Liver (tissue), 3 donors: ENCODE data around the gene SETBP1.

ENCODE experiments used
- FOXA1 ChIP-seq: IDR thresholded peaks from 2 replicates; pipeline ENCODE4 v1.6.1; 2016; ENCODE audit warnings: antibody characterized with exemption
- GABPA ChIP-seq, 2 donors: IDR thresholded peaks in 1 of 2; conservative IDR thresholded peaks in 1 of 2; 2 replicates each; pipeline ENCODE4 v1.6.1; 2016; ENCODE audit warnings: antibody characterized with exemption in 2 of 2, mild to moderate bottlenecking in 1 of 2, moderate library complexity in 1 of 2
- HNF4G ChIP-seq: IDR thresholded peaks from 2 replicates; pipeline ENCODE4 v1.6.1; 2016; ENCODE audit warnings: antibody characterized with exemption
- JUND ChIP-seq, 2 donors: IDR thresholded peaks; 2 replicates each; pipeline ENCODE4 v1.6.1; 2016; ENCODE audit warnings: antibody characterized with exemption in 2 of 2
- RAD21 ChIP-seq, 2 donors: IDR thresholded peaks; 2 replicates each; pipeline ENCODE4 v1.6.1; 2016; ENCODE audit warnings: antibody characterized with exemption in 2 of 2, mild to moderate bottlenecking in 2 of 2
- RXRA ChIP-seq, 2 donors: IDR thresholded peaks; 2 replicates each; pipeline ENCODE4 v1.6.1; 2017 to 2018; ENCODE audit warnings: antibody characterized with exemption in 2 of 2, mild to moderate bottlenecking in 1 of 2
- TAF1 ChIP-seq: conservative IDR thresholded peaks from 2 replicates; pipeline ENCODE4 v1.6.1; 2016; ENCODE audit warnings: antibody characterized with exemption, mild to moderate bottlenecking
- YY1 ChIP-seq: IDR thresholded peaks from 2 replicates; pipeline ENCODE4 v1.6.1; 2016; ENCODE audit warnings: antibody characterized with exemption, mild to moderate bottlenecking
- TF ChIP-seq, protein P1 (sequence below): fragments of 150-350 bp; IDR thresholded peaks from 2 replicates; pipeline ENCODE4 v1.5.1; 2017; ENCODE audit warnings: improper control_type of control experiment, low read depth, low read length; ENCODE audit not compliant: missing input control
- TF ChIP-seq, protein P2 (sequence below): IDR thresholded peaks from 2 replicates; pipeline ENCODE4 v1.6.1; 2016; ENCODE audit warnings: antibody characterized with exemption
- TF ChIP-seq, protein P3 (sequence below): IDR thresholded peaks from 2 replicates; pipeline ENCODE4 v1.6.1; 2016; ENCODE audit warnings: antibody characterized with exemption
- TF ChIP-seq, protein P4 (sequence below): IDR thresholded peaks from 2 replicates; pipeline ENCODE4 v1.6.1; 2016; ENCODE audit warnings: antibody characterized with exemption, mild to moderate bottlenecking
- donor health status: healthy.
- donor health status: healthy.

DNA sequence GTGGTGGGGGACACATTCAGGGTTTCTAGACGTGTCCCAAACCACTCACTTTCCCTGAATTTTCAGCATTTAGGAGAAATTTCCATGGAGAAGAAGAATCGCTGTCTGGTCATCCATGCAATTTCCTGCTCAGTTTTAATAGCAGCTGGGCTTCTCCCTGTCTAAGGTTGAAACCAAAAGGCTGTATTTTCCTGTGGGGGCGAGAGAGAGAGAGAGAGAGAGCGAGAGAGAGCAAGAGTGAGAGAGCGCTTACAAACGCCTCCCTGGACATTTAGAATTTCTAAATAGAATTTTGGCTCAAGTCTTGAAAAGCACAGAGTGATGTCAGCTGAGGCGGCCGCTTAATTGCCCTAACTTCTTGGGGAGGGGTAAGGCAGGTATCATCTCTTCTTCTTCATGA, 110.8 kb downstream of the SETBP1 start:
- TF ChIP-seq, protein P1, sequence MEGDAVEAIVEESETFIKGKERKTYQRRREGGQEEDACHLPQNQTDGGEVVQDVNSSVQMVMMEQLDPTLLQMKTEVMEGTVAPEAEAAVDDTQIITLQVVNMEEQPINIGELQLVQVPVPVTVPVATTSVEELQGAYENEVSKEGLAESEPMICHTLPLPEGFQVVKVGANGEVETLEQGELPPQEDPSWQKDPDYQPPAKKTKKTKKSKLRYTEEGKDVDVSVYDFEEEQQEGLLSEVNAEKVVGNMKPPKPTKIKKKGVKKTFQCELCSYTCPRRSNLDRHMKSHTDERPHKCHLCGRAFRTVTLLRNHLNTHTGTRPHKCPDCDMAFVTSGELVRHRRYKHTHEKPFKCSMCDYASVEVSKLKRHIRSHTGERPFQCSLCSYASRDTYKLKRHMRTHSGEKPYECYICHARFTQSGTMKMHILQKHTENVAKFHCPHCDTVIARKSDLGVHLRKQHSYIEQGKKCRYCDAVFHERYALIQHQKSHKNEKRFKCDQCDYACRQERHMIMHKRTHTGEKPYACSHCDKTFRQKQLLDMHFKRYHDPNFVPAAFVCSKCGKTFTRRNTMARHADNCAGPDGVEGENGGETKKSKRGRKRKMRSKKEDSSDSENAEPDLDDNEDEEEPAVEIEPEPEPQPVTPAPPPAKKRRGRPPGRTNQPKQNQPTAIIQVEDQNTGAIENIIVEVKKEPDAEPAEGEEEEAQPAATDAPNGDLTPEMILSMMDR, result no peak
- TF ChIP-seq YY1, result no peak
- TF ChIP-seq GABPA (IDR thresholded peaks at IDR 0.05 in 1 of 2, conservative IDR thresholded peaks at IDR 0.05 in 1 of 2), result no peak
- TF ChIP-seq, protein P2, sequence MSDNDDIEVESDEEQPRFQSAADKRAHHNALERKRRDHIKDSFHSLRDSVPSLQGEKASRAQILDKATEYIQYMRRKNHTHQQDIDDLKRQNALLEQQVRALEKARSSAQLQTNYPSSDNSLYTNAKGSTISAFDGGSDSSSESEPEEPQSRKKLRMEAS, result no peak
- no peak for TF ChIP-seq HNF4G
- TF ChIP-seq RAD21 (IDR thresholded peaks at IDR 0.05), result no peak
- no peak for TF ChIP-seq FOXA1
- TF ChIP-seq, protein P3, sequence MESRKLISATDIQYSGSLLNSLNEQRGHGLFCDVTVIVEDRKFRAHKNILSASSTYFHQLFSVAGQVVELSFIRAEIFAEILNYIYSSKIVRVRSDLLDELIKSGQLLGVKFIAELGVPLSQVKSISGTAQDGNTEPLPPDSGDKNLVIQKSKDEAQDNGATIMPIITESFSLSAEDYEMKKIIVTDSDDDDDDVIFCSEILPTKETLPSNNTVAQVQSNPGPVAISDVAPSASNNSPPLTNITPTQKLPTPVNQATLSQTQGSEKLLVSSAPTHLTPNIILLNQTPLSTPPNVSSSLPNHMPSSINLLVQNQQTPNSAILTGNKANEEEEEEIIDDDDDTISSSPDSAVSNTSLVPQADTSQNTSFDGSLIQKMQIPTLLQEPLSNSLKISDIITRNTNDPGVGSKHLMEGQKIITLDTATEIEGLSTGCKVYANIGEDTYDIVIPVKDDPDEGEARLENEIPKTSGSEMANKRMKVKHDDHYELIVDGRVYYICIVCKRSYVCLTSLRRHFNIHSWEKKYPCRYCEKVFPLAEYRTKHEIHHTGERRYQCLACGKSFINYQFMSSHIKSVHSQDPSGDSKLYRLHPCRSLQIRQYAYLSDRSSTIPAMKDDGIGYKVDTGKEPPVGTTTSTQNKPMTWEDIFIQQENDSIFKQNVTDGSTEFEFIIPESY, result no peak
- TF ChIP-seq, protein P4, sequence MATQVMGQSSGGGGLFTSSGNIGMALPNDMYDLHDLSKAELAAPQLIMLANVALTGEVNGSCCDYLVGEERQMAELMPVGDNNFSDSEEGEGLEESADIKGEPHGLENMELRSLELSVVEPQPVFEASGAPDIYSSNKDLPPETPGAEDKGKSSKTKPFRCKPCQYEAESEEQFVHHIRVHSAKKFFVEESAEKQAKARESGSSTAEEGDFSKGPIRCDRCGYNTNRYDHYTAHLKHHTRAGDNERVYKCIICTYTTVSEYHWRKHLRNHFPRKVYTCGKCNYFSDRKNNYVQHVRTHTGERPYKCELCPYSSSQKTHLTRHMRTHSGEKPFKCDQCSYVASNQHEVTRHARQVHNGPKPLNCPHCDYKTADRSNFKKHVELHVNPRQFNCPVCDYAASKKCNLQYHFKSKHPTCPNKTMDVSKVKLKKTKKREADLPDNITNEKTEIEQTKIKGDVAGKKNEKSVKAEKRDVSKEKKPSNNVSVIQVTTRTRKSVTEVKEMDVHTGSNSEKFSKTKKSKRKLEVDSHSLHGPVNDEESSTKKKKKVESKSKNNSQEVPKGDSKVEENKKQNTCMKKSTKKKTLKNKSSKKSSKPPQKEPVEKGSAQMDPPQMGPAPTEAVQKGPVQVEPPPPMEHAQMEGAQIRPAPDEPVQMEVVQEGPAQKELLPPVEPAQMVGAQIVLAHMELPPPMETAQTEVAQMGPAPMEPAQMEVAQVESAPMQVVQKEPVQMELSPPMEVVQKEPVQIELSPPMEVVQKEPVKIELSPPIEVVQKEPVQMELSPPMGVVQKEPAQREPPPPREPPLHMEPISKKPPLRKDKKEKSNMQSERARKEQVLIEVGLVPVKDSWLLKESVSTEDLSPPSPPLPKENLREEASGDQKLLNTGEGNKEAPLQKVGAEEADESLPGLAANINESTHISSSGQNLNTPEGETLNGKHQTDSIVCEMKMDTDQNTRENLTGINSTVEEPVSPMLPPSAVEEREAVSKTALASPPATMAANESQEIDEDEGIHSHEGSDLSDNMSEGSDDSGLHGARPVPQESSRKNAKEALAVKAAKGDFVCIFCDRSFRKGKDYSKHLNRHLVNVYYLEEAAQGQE, result no peak
- no peak for TF ChIP-seq TAF1
- TF ChIP-seq JUND (IDR thresholded peaks at IDR 0.05), result no peak
- no peak for TF ChIP-seq RXRA (IDR thresholded peaks at IDR 0.05)
